NCI-H187 (cell line): ENCODE data around the gene SMCO4.
"Not testable (repeated sequence)": the region's sequence is repeated elsewhere in the genome, so short reads cannot be mapped to it uniquely, and the experiment has no call there.

Source experiments
- DNase-seq, 2 experiments: peaks; one replicate each; lab custom pipeline; 2025; lab: John Stamatoyannopoulos, UW

Gene SMCO4

GRCh38 chr11:93476796-93477195, 66.4 kb downstream of the SMCO4 start:
- no peak for DNase-seq

GRCh38 chr11:93474123-93474522, 69.1 kb downstream of the SMCO4 start:
- DNase-seq: no peak

GRCh38 chr11:93468290-93468689, 74.9 kb downstream of the SMCO4 start:
- DNase-seq: no peak

GRCh38 chr11:93467054-93467453, 76.1 kb downstream of the SMCO4 start:
- no peak for DNase-seq

- DNase-seq: no peak
These were observed 78.2 kb downstream of the SMCO4 start for GRCh38 chr11:93464927-93465540.

- DNase-seq: not testable (repeated sequence)
These were observed 79.5 kb downstream of the SMCO4 start for GRCh38 chr11:93463666-93464065.

- no peak for DNase-seq
These were observed 84.9 kb downstream of the SMCO4 start for GRCh38 chr11:93458286-93458685.

DNA sequence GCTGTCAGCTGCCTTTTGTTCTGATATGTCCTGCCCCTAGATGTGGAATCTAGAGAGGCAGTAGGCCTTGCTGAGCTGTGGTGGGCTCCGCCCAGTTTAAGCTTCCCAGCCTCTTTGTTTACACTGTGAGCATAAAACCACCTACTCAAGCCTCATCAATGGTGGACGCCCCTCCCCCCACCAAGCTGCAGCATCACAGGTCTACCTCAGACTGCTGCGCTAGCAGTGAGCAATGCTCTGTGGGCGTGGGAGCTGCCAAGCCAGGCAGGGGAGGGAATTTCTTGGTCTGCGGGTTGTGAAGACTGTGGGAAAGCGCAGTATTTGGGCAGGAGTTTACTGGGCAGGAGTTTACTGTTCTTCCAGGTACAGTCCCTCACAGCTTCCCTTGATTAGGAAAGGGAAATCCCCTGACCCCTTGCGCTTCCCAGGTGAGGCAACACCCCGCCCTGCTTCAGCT, 98.5 kb downstream of the SMCO4 start:
- peak; percentile 70 to 74 for DNase-seq

- not testable (repeated sequence) for DNase-seq
These were observed 100.0 kb downstream of the SMCO4 start for GRCh38 chr11:93443232-93443631.

- no peak for DNase-seq
These were observed 110.9 kb downstream of the SMCO4 start for GRCh38 chr11:93432247-93432646.
